GM19035 (cell line): Measurements from ENCODE around the gene TMEM144.
"Not testable (repeated sequence)": the region's sequence is repeated elsewhere in the genome, so short reads cannot be mapped to it uniquely, and the experiment has no call there.

Experiments
- ATAC-seq: cut with Tn5 transposase; IDR thresholded peaks from one replicate; pipeline ENCODE4 v1.9.1; 2021; ENCODE audit not compliant: unreplicated experiment

The TMEM144 gene

GRCh38 chr4:158234671-158235070 lies 24.4 kb downstream of the TMEM144 start:
- ATAC-seq: no peak

- ATAC-seq: no peak
Observed at GRCh38 chr4:158236304-158237030, 26.2 kb downstream of the TMEM144 start.

GRCh38 chr4:158238575-158238974 lies 28.3 kb downstream of the TMEM144 start:
- no peak for ATAC-seq

- ATAC-seq: no peak
Observed at GRCh38 chr4:158239196-158239595, 28.9 kb downstream of the TMEM144 start.

- ATAC-seq: no peak
Observed at GRCh38 chr4:158243071-158243470, 32.8 kb downstream of the TMEM144 start.

GRCh38 chr4:158250321-158250720 lies 40.0 kb downstream of the TMEM144 start:
- ATAC-seq: no peak

GRCh38 chr4:158253350-158253980 lies 43.2 kb downstream of the TMEM144 start:
- ATAC-seq: peak; percentile 77

- ATAC-seq: no peak
Observed at GRCh38 chr4:158254292-158254691, 44.0 kb downstream of the TMEM144 start.

GRCh38 chr4:158255727-158256324 lies 45.5 kb downstream of the TMEM144 start:
- ATAC-seq: peak; percentile 75

GRCh38 chr4:158259955-158260575 lies 49.8 kb downstream of the TMEM144 start:
- ATAC-seq: peak; percentile 46

GRCh38 chr4:158261480-158261879 lies 51.2 kb downstream of the TMEM144 start:
- ATAC-seq: no peak

GRCh38 chr4:158268553-158268952 lies 58.3 kb downstream of the TMEM144 start:
- ATAC-seq: no peak

GRCh38 chr4:158274636-158275035 lies 64.3 kb downstream of the TMEM144 start:
- no peak for ATAC-seq

- ATAC-seq: no peak
Observed at GRCh38 chr4:158277558-158277957, 67.3 kb downstream of the TMEM144 start.

GRCh38 chr4:158279052-158279451 lies 68.8 kb downstream of the TMEM144 start:
- ATAC-seq: not testable (repeated sequence)

- no peak for ATAC-seq
Observed at GRCh38 chr4:158280856-158281255, 70.6 kb downstream of the TMEM144 start.

GRCh38 chr4:158282252-158282651 lies 72.0 kb downstream of the TMEM144 start:
- no peak for ATAC-seq

GRCh38 chr4:158285429-158286216 lies 75.3 kb downstream of the TMEM144 start:
- no peak for ATAC-seq

GRCh38 chr4:158290912-158291311 lies 80.6 kb downstream of the TMEM144 start:
- ATAC-seq: no peak

- no peak for ATAC-seq
Observed at GRCh38 chr4:158291334-158292055, 81.2 kb downstream of the TMEM144 start.
